ENCODE results near the gene SIDT2. TPM values are rescaled to one million over a fixed set of nuclear protein-coding genes. Genes with fewer than 3 reads are reported as not detected.
"Not testable (repeated sequence)": the region's sequence is repeated elsewhere in the genome, so short reads cannot be mapped to it uniquely, and the experiment has no call there.

The SIDT2 gene
- total RNA-seq (10 to 100 TPM; 24.5 to 30.1 TPM), polyA plus RNA-seq (ENCODE audit: insufficient read length in 2 of 2) (10 to 100 TPM; 42.9 to 51.7 TPM)
- long read RNA-seq, donor 1, full-length matches to known transcripts = 2 of 2 reads
- long read RNA-seq, donor 1, partial matches to known transcripts = 0 of 2 reads
- long read RNA-seq, donor 1, other reads (novel, unspliced or antisense) = 0 of 2 reads
- long read RNA-seq, donor 2, full-length matches to known transcripts = 1 of 1 reads
- long read RNA-seq, donor 2, partial matches to known transcripts = 0 of 1 reads
- long read RNA-seq, donor 2, other reads (novel, unspliced or antisense) = 0 of 1 reads
- long read RNA-seq, donor 3, full-length matches to known transcripts = 1 of 1 reads
- long read RNA-seq, donor 3, partial matches to known transcripts = 0 of 1 reads
- long read RNA-seq, donor 3, other reads (novel, unspliced or antisense) = 0 of 1 reads
- long read RNA-seq, donor 4, partial matches to known transcripts = 0 of 1 reads
- long read RNA-seq, donor 4, other reads (novel, unspliced or antisense) = 0 of 1 reads

DNA sequence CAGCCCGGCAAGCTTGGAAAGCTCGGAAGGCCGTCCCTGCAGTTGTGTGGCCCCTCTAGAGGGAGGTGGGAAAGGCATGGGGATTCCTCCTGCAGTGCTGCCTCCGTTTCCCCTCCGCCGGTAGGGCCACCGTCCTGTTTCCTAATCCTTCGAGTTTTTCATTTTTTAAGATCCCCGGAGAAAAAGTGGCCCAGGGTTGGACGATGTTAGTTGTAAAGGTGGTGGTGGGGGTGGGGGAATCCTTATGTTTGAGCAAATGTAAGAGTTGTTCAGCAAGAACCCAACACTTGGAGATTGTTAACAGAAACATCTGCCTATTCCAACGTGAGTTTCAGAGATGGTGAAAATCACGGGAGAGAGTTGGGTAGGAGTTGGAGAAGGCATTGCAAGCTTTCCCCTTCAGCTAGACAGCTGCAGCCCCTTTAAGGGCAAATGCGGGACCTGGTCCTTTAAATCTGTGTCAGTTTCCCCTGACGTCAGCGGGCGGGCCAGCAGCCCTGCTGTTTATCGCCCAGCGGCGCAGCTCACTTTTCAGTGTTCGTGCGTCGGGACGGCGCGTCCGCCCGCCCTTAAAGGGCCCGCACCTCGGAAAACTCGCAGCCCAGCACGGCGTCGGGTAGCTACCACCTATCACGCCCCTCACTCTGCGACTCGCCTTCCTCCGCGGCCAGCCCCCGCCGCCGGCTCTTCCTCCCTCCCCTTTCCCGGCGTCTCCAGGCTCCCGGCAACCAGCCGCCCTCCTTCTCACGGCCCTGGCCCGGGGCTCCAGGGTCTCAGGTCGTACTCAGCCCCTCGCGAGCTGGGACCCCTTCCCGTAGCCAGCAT lies at the start of gene SIDT2:
Gene SIDT2 (plus strand): TSS at position 534 of the 825 bp plus-strand sequence. CDS start 521 bp downstream, outside the sequence.
- Histone ChIP-seq H3K4me3 (ENCODE audit: low read depth, low read length) (peak within 1 kb of the TSS; percentile 80), H3K27ac (ENCODE audit: low read depth, low read length) (peak within 1 kb of the TSS; percentile 90), H3K36me3 (ENCODE audit: control insufficient read depth, insufficient read depth, low read length) (peaks cover 21% of the 10 kb centered on the region), H3K4me1 (ENCODE audit: control insufficient read depth, insufficient read depth, low read length) (peaks cover 46% of the 10 kb centered on the region), H3K9me3 (ENCODE audit: control insufficient read depth, insufficient read depth, low read length) (no peaks in the 10 kb centered on the region), H3K27me3 (ENCODE audit: control insufficient read depth, insufficient read depth, low read length) (no peaks in the 10 kb centered on the region)
- WGBS (ENCODE audit: insufficient coverage) = under 1% methylated on average over 43 of the region's 51 CpGs
- DNase-seq (ENCODE audit: low read depth in 4 of 6, low spot score in 6 of 6) = peak; percentile 88 to 99 (median 92)

DNA sequence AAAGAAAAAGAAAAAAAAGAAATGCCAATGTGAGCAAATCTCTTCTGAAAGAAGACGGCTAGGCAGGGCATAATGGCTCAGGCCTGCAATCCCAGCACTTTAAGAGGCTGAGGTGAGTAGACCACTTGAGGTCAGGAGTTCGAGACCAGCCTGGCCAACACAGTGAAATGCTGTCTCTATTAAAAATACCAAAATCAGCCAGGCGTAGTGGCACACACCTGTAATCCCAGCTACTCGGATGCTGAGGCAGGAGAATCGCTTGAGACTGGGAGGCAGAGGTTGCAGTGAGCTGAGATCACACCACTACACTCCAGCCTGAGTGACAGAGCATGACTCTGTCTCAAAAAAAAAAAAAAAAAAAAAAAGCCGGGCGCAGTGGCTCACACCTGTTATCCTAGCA lies 48.1 kb upstream of the SIDT2 start:
- not testable (repeated sequence) for DNase-seq (ENCODE audit: low read depth in 4 of 6, low spot score in 6 of 6); H3K4me3 ChIP-seq (ENCODE audit: low read depth, low read length); H3K9me3 ChIP-seq (ENCODE audit: control insufficient read depth, insufficient read depth, low read length); H3K27me3 ChIP-seq (ENCODE audit: control insufficient read depth, insufficient read depth, low read length); H3K36me3 ChIP-seq (ENCODE audit: control insufficient read depth, insufficient read depth, low read length); H3K4me1 ChIP-seq (ENCODE audit: control insufficient read depth, insufficient read depth, low read length); H3K27ac ChIP-seq (ENCODE audit: low read depth, low read length)
- WGBS (ENCODE audit: insufficient coverage) = 80% methylated on average over 1 of the region's 7 CpGs

DNA sequence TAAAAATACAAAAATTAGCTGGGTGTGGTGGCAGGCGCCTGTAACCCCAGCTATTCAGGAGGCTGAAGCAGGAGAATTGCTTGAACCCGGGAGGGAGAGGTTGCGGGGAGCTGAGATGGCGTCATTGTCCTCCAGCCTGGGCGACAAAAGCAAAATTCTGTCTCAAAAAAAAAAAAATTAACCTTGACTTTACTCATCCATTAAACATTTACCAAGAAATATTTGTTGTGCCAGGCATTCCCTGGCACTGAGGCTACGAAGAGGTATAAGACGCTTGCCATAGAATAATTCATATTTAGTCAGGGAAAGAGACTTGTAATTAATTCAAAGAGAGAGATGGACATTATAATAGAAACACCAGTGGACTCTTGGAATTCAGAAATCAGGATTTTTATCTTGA lies 47.7 kb upstream of the SIDT2 start:
- Histone ChIP-seq H3K36me3 (ENCODE audit: control insufficient read depth, insufficient read depth, low read length) (no peaks in the 10 kb centered on the region), H3K27me3 (ENCODE audit: control insufficient read depth, insufficient read depth, low read length) (no peaks in the 10 kb centered on the region), H3K4me3 (ENCODE audit: low read depth, low read length) (no peak overlapping the region), H3K4me1 (ENCODE audit: control insufficient read depth, insufficient read depth, low read length) (no peaks in the 10 kb centered on the region), H3K27ac (ENCODE audit: low read depth, low read length) (no peak overlapping the region), H3K9me3 (ENCODE audit: control insufficient read depth, insufficient read depth, low read length) (no peaks in the 10 kb centered on the region)
- no peak for DNase-seq (ENCODE audit: low read depth in 4 of 6, low spot score in 6 of 6)
- WGBS (ENCODE audit: insufficient coverage) = no CpG with 5 or more reads among the region's 7 CpGs

DNA sequence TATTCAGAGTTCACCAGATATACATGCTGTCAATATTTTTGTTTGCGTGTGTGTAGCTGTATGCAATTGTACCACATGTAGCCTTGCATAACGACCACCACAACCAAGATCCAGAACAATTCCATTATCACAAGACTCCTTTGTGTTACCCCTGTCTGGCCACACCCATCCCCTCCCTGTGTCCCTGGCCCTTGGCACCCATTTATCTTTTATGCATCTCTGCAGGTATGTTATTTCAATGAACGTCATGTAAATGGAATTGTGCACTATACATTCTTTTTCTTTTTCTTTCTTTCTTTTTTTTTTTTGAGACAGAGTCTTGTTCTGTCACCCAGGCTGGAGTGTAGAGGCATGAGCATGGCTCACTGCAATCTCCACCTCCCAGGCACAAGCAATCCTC lies 44.1 kb upstream of the SIDT2 start:
- H3K4me1 ChIP-seq (ENCODE audit: control insufficient read depth, insufficient read depth, low read length) = no peaks in the 10 kb centered on the region
- WGBS (ENCODE audit: insufficient coverage) = no CpG with 5 or more reads among the region's 3 CpGs
- H3K9me3 ChIP-seq (ENCODE audit: control insufficient read depth, insufficient read depth, low read length) = no peaks in the 10 kb centered on the region
- no peaks in the 10 kb centered on the region for H3K27me3 ChIP-seq (ENCODE audit: control insufficient read depth, insufficient read depth, low read length)
- no peak overlapping the region for H3K4me3 ChIP-seq (ENCODE audit: low read depth, low read length)
- no peak for DNase-seq (ENCODE audit: low read depth in 4 of 6, low spot score in 6 of 6)
- no peak overlapping the region for H3K27ac ChIP-seq (ENCODE audit: low read depth, low read length)
- no peaks in the 10 kb centered on the region for H3K36me3 ChIP-seq (ENCODE audit: control insufficient read depth, insufficient read depth, low read length)

DNA sequence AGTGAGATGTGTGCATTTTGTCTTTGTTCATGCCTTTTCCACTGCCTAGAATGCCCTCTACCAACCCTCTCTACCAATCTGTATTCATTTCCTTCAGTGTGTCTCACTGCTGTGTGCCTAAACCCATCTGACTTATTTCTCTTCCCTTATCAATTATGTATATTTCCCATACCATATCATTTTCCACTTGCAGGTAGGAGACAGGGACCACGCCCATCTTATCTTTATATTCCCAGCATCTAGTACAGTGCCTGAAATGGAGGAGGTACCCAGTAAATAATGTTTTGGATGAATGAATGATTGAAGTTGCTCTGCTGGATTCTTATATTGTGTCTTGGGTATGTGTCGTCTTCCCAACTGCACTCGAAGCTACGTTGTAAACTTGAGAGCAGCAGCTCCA lies 43.6 kb upstream of the SIDT2 start:
- not testable (repeated sequence) for H3K4me3 ChIP-seq (ENCODE audit: low read depth, low read length); H3K9me3 ChIP-seq (ENCODE audit: control insufficient read depth, insufficient read depth, low read length); H3K27ac ChIP-seq (ENCODE audit: low read depth, low read length); DNase-seq (ENCODE audit: low read depth in 4 of 6, low spot score in 6 of 6); H3K36me3 ChIP-seq (ENCODE audit: control insufficient read depth, insufficient read depth, low read length); H3K4me1 ChIP-seq (ENCODE audit: control insufficient read depth, insufficient read depth, low read length); H3K27me3 ChIP-seq (ENCODE audit: control insufficient read depth, insufficient read depth, low read length)
- WGBS (ENCODE audit: insufficient coverage) = no CpG with 5 or more reads among the region's 4 CpGs

DNA sequence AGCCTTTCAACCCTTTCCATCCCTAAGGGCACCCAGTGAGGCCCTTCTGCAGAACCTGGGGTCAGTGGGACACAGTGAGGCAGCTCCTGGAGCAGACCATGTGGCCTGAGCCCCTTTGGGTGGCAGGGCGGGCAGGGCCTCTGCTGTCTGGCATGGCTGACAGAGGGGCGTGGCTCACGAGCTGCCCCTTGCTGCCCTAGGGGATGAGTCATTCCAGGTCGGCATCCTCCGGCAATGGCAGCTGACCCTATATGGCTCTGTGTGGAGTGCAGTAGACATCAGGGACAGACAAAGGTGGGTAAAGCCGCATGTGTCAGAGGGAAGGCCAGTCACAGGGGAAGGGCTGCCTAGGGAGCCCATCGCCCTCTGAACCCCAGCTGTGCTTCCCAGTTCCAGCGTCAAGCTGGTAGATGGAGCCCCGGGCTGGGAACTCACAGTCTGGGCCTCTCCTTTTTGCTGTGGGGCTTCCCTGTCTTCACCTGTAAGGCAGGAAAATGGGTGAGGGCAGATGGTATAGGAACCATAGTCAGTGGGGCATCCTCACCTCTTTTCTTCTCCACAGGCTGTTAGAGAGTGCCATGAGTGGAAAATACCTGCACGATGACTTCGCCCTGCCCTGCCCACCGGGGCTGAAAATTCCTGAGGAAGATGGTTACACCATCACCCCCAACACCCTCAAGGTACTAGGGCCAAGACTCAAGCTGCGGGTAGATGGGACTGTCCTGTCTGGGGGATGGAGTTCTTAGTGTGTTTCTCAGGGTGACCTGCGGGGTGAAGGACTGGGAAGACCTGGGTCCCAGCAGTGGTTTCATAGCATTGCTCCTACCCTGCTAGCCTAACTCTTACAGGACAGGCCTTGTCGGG lies 41.1 kb upstream of the SIDT2 start:
- WGBS (ENCODE audit: insufficient coverage) = no CpG with 5 or more reads among the region's 15 CpGs
- not testable (repeated sequence) for H3K27ac ChIP-seq (ENCODE audit: low read depth, low read length); H3K4me1 ChIP-seq (ENCODE audit: control insufficient read depth, insufficient read depth, low read length); H3K27me3 ChIP-seq (ENCODE audit: control insufficient read depth, insufficient read depth, low read length); H3K4me3 ChIP-seq (ENCODE audit: low read depth, low read length); H3K36me3 ChIP-seq (ENCODE audit: control insufficient read depth, insufficient read depth, low read length); H3K9me3 ChIP-seq (ENCODE audit: control insufficient read depth, insufficient read depth, low read length); DNase-seq (ENCODE audit: low read depth in 4 of 6, low spot score in 6 of 6)

DNA sequence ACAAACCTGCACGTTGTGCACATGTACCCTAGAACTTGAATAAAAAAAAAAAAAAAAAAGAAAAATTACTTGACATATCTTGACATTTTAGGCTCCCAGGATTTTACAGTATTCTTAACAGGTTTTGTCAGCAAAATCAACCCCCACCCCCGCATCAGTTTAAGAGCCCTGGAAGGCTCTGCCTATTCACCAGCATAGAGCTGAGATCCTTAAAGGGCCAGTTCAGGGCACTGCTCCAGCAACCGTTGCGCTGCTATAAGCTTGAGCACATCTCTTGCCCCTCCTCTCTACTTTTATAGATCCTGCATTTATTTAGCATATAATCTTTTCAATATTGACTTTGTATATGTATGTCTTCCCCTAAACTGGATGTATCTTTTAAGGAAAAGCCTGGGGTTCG lies 35.2 kb upstream of the SIDT2 start:
- WGBS (ENCODE audit: insufficient coverage) = 0% methylated on average over 1 of the region's 5 CpGs

DNA sequence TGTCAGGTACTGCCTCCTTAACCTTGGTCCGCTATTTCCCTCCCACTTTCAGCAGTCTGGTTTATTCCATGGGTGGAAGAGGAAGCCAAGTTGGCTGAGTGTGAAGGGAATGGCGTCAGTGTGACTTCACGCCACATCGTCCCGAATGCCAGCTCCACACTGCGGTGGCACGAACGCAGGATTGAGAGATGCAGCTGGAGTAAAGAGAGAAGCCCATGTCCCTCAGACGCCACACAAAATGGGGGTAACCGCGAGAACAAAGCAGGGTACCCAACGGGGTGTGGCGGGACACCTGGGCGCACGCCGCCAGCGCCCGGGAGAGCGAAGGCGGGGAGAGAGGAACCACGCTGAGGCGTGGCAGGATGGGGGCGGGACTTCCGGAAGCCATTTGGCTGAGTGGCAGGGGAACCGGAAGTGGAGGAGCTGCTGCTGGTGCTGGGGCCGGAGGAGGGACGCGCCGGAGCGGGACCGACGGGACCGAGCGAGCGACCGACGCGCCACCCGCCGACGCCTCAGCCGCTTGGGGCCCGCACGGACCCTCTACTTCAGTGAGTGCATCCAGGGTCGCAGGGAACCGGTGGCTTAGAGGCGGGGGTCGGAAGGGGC lies 34.6 kb upstream of the SIDT2 start, which contains the start of gene PAFAH1B2:
Gene PAFAH1B2 (plus strand): TSS at position 417 of the 606 bp plus-strand sequence. CDS start 8,161 bp downstream, outside the sequence.
- peaks cover 19% of the 10 kb centered on the region for H3K36me3 ChIP-seq (ENCODE audit: control insufficient read depth, insufficient read depth, low read length)
- H3K9me3 ChIP-seq (ENCODE audit: control insufficient read depth, insufficient read depth, low read length) = no peaks in the 10 kb centered on the region
- H3K27ac ChIP-seq (ENCODE audit: low read depth, low read length) = peak within 1 kb of the TSS; percentile 91
- H3K4me3 ChIP-seq (ENCODE audit: low read depth, low read length) = peak within 1 kb of the TSS; percentile 95
- H3K4me1 ChIP-seq (ENCODE audit: control insufficient read depth, insufficient read depth, low read length) = peaks cover 21% of the 10 kb centered on the region
- H3K27me3 ChIP-seq (ENCODE audit: control insufficient read depth, insufficient read depth, low read length) = no peaks in the 10 kb centered on the region
- WGBS (ENCODE audit: insufficient coverage) = under 1% methylated on average over 31 of the region's 48 CpGs
- DNase-seq (ENCODE audit: low read depth in 4 of 6, low spot score in 6 of 6) = peak; percentile 85 to 98 (median 90)

More for the DNA sequence above, 35.2 kb upstream of the SIDT2 start:
- H3K4me3 ChIP-seq (ENCODE audit: low read depth, low read length) = peak overlapping the region; percentile 95
- peak overlapping the region; percentile 91 for H3K27ac ChIP-seq (ENCODE audit: low read depth, low read length)
- H3K4me1 ChIP-seq (ENCODE audit: control insufficient read depth, insufficient read depth, low read length) = peaks cover 21% of the 10 kb centered on the region
- no peaks in the 10 kb centered on the region for H3K27me3 ChIP-seq (ENCODE audit: control insufficient read depth, insufficient read depth, low read length)
- peak in 3 of 6 donors; percentile 44 to 88 (median 86) for DNase-seq (ENCODE audit: low read depth in 4 of 6, low spot score in 6 of 6)
- peaks cover 15% of the 10 kb centered on the region for H3K36me3 ChIP-seq (ENCODE audit: control insufficient read depth, insufficient read depth, low read length)
- no peaks in the 10 kb centered on the region for H3K9me3 ChIP-seq (ENCODE audit: control insufficient read depth, insufficient read depth, low read length)
